ENCODE data around the gene MEIG1.
"Not testable (repeated sequence)": the region's sequence is repeated elsewhere in the genome, so short reads cannot be mapped to it uniquely, and the experiment has no call there.

Gene MEIG1

GRCh38 chr10:14936584-14936983, 22.6 kb upstream of the MEIG1 start:
- no peak for DNase-seq
- H3K27ac ChIP-seq, result no peak overlapping the region
- no peaks in the 10 kb centered on the region for H3K9me3 ChIP-seq (ENCODE audit: severe bottlenecking)
- H3K36me3 ChIP-seq, result peaks cover 5% of the 10 kb centered on the region; the same call in 1 of the 2 replicates
- H3K4me3 ChIP-seq (ENCODE audit: low read depth, low read length), result no peak overlapping the region
- TF ChIP-seq CTCF (IDR thresholded peaks at IDR 0.05; ENCODE audit: low read depth, low read length), result no peak
- H3K27me3 ChIP-seq (ENCODE audit: insufficient read depth, low read depth, severe bottlenecking), result no peaks in the 10 kb centered on the region

- DNase-seq; H3K27me3 ChIP-seq (ENCODE audit: insufficient read depth, low read depth, severe bottlenecking); H3K27ac ChIP-seq; H3K4me3 ChIP-seq (ENCODE audit: low read depth, low read length); H3K36me3 ChIP-seq; H3K9me3 ChIP-seq (ENCODE audit: severe bottlenecking): not testable (repeated sequence)
Observed at GRCh38 chr10:14938971-14939370, 20.2 kb upstream of the MEIG1 start.

GRCh38 chr10:14942147-14942949, 16.8 kb upstream of the MEIG1 start:
- H3K27me3 ChIP-seq (ENCODE audit: insufficient read depth, low read depth, severe bottlenecking); H3K4me3 ChIP-seq (ENCODE audit: low read depth, low read length); H3K9me3 ChIP-seq (ENCODE audit: severe bottlenecking); H3K27ac ChIP-seq; H3K36me3 ChIP-seq; DNase-seq: not testable (repeated sequence)

GRCh38 chr10:14942950-14943338, 16.2 kb upstream of the MEIG1 start:
- H3K9me3 ChIP-seq (ENCODE audit: severe bottlenecking); H3K4me3 ChIP-seq (ENCODE audit: low read depth, low read length); H3K36me3 ChIP-seq; H3K27ac ChIP-seq; H3K27me3 ChIP-seq (ENCODE audit: insufficient read depth, low read depth, severe bottlenecking); DNase-seq: not testable (repeated sequence)

GRCh38 chr10:14945108-14945507, 14.1 kb upstream of the MEIG1 start:
- no peak overlapping the region for H3K4me3 ChIP-seq (ENCODE audit: low read depth, low read length)
- DNase-seq, result no peak
- H3K27ac ChIP-seq, result no peak overlapping the region
- no peaks in the 10 kb centered on the region for H3K27me3 ChIP-seq (ENCODE audit: insufficient read depth, low read depth, severe bottlenecking)
- H3K9me3 ChIP-seq (ENCODE audit: severe bottlenecking), result no peaks in the 10 kb centered on the region
- H3K36me3 ChIP-seq, result no peaks in the 10 kb centered on the region; the same call in 1 of the 2 replicates
- TF ChIP-seq CTCF (IDR thresholded peaks at IDR 0.05; ENCODE audit: low read depth, low read length), result no peak

- DNase-seq, result no peak
- H3K27me3 ChIP-seq (ENCODE audit: insufficient read depth, low read depth, severe bottlenecking), result no peaks in the 10 kb centered on the region
- no peak overlapping the region for H3K4me3 ChIP-seq (ENCODE audit: low read depth, low read length)
- H3K9me3 ChIP-seq (ENCODE audit: severe bottlenecking), result no peaks in the 10 kb centered on the region
- TF ChIP-seq CTCF (IDR thresholded peaks at IDR 0.05; ENCODE audit: low read depth, low read length), result no peak
- H3K27ac ChIP-seq, result no peak overlapping the region
- H3K36me3 ChIP-seq, result no peaks in the 10 kb centered on the region; the same call in 1 of the 2 replicates
Observed at GRCh38 chr10:14947268-14947667, 11.9 kb upstream of the MEIG1 start.

- no peak for TF ChIP-seq CTCF (IDR thresholded peaks at IDR 0.05; ENCODE audit: low read depth, low read length)
- Histone ChIP-seq H3K27ac (no peak overlapping the region), H3K9me3 (ENCODE audit: severe bottlenecking) (no peaks in the 10 kb centered on the region), H3K4me3 (ENCODE audit: low read depth, low read length) (no peak overlapping the region), H3K36me3 (no peaks in the 10 kb centered on the region), H3K27me3 (ENCODE audit: insufficient read depth, low read depth, severe bottlenecking) (no peaks in the 10 kb centered on the region)
- DNase-seq, result no peak
Observed at GRCh38 chr10:14949291-14949690, 9.9 kb upstream of the MEIG1 start.
